ENCODE data around the gene EML3.

- TF ChIP-seq POLR2A (IDR thresholded peaks at IDR 0.05) (peak; percentile 66), EP300 (IDR thresholded peaks at IDR 0.05) (no peak), CTCF (IDR thresholded peaks at IDR 0.05) (no peak)
Measured at GRCh38 chr11:62573592-62574362, 38.8 kb downstream of the EML3 start, which contains the start of gene EEF1G.

Data from ovary (tissue), 3 donors.